ENCODE data around the gene PCSK4. TPM values are rescaled to one million over a fixed set of nuclear protein-coding genes. Genes with fewer than 3 reads are reported as not detected.

Gene PCSK4
- polyA plus RNA-seq, 1 of the 3 experiments (the other 2 are of a cell fraction): 6.6 TPM

DNA sequence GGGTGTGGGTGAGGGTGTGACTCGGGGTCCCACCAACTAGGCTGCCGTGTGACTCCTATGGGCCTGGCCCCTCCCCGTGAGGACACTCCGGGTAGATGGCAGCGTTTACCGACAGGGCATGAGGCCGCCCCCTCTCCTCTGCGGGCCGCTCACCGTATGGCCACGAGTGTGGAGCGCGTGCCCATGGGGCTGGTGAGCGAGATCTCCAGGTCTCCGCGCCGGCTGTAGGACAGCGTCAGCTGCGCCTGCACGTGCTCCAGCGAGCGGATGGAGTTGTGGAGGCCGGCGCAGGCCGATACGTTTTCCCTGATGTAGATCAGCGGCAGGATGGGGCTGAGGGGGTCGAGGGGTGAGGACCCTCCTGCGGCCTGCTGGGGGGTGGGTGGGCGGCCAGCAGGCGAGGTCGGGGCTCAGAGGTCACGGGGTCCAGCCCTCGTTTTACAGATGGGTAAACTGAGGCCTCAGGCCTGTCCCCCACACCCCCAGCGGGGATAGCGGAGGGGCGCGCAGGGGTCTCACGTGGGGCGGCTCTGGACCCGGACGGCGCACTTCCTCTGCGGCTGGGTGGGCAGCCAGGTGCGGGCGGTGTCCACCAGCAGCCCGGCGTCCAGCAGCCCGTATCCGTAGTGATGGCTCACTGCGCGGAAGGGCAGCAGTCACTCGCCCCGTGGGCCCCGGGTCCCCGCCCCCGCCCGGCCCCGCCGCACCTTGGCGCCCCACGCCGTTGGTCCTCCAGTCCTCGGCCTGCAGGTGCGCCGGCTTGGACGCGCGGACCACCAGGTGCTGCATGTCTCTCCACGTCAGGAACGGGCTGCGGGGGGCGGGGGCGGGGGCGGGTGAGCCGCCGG lies 6.8 kb downstream of the PCSK4 start (continued):
- no peak for TF ChIP-seq REST (IDR thresholded peaks at IDR 0.05; ENCODE audit: low read depth, low read length)

DNA sequence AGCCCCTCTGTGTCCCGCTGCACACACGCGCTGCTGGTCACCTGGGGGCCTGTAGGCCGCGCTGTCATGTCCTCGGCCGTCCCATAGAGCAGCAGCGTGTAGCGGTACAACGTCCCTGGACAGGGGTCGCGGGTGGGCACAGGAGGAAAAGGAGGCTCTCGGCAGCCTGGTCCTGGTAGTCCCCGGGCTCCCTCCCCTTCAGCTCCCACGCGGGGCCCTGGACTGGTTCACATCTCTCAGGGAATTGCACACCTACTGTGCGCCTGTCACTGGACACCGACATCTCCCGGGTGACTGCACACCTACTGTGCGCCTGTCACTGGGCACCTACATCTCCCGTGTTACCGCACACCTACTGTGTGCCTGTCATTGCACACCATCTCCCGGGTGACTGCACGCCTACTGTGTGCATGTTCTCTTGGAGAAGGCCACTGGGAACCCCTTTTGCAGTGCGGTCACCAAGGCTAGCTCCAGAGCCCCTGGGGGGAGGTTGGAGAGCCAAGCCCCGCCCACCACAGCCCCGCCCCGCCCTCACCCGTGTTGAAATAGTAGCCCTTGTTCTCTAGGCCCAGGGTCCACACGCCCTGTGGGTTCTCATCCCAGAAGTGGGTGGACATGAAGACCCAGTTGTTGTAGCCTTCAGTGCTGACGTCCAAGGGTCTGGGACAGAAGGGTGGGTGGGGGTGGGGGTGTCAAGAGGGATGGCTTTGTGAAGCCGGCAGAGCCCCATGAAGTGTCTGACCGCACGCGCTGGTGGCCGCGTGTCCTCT lies 7.6 kb downstream of the PCSK4 start:
- Histone ChIP-seq H3F3A (replicated peaks; ENCODE audit: insufficient read depth) (peaks cover 4% of the 10 kb centered on the region), H3K36me3 (replicated peaks in 1 of 2; ENCODE audit: control insufficient read depth in 1 of 2, insufficient read depth in 2 of 2, low read length in 1 of 2) (peaks cover 0 to under 1% of the 10 kb centered on the region in 2 experiments), H3K27me3 (ENCODE audit: insufficient read depth) (no peaks in the 10 kb centered on the region), H3K9me2 (no peaks in the 10 kb centered on the region), H4K20me1 (ENCODE audit: insufficient read depth) (no peaks in the 10 kb centered on the region), H3K9ac (no peak overlapping the region), H3K4me2 (no peak overlapping the region), H3K27ac (ENCODE audit: low read depth in 2 of 2, low read length in 1 of 2) (no peak overlapping the region), H3K4me1 (ENCODE audit: control insufficient read depth in 1 of 2, insufficient read depth in 2 of 2, low read depth in 1 of 2, low read length in 1 of 2) (peaks cover 0 to 3% of the 10 kb centered on the region in 2 experiments; a peak in 1 of 4 replicates), H3K79me2 (ENCODE audit: insufficient read depth) (peaks cover 15% of the 10 kb centered on the region), H3K9me3 (no peaks in the 10 kb centered on the region), H3K4me3 (ENCODE audit: low read depth in 2 of 2, low read length in 1 of 2) (no peak overlapping the region), H2AFZ (ENCODE audit: low read depth) (no peak overlapping the region)
- ChIA-PET POLR2A (no interaction called here), CTCF (no interaction called here)
- 91% methylated on average over 15 of the region's 37 CpGs for WGBS (ENCODE audit: low lambda C conversion rate)
- peak; percentile 51 for DNase-seq
- TF ChIP-seq JUND (IDR thresholded peaks at IDR 0.05): no peak
- TF ChIP-seq TCF12 (IDR thresholded peaks at IDR 0.05): no peak
- no peak for TF ChIP-seq SMC3 (IDR thresholded peaks at IDR 0.05; ENCODE audit: low read depth, low read length)
- TF ChIP-seq RAD21 (IDR thresholded peaks at IDR 0.05; ENCODE audit: low read length): no peak
- no peak for TF ChIP-seq IRF3 (IDR thresholded peaks at IDR 0.05; ENCODE audit: low read depth, low read length)
- no peak for TF ChIP-seq TAF1 (IDR thresholded peaks at IDR 0.05; ENCODE audit: borderline replicate concordance, low read depth, low read length)
- TF ChIP-seq MEF2A (IDR thresholded peaks at IDR 0.05; ENCODE audit: borderline replicate concordance, low read depth): no peak
- TF ChIP-seq CTCF (IDR thresholded peaks at IDR 0.05): no peak
- no peak for TF ChIP-seq FOSL2 (IDR thresholded peaks at IDR 0.05; ENCODE audit: borderline replicate concordance, low read depth)
- TF ChIP-seq RFX5 (IDR thresholded peaks at IDR 0.05; ENCODE audit: low read length): no peak
- TF ChIP-seq, protein P1, sequence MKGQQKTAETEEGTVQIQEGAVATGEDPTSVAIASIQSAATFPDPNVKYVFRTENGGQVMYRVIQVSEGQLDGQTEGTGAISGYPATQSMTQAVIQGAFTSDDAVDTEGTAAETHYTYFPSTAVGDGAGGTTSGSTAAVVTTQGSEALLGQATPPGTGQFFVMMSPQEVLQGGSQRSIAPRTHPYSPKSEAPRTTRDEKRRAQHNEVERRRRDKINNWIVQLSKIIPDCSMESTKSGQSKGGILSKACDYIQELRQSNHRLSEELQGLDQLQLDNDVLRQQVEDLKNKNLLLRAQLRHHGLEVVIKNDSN (IDR thresholded peaks at IDR 0.05; ENCODE audit: borderline replicate concordance, low read depth): no peak
- no peak for TF ChIP-seq GABPA (IDR thresholded peaks at IDR 0.05; ENCODE audit: low read depth)
- TF ChIP-seq EZH2phosphoT487 (IDR thresholded peaks at IDR 0.05; ENCODE audit: borderline replicate concordance, low read depth): no peak
- no peak for TF ChIP-seq NRF1 (IDR thresholded peaks at IDR 0.05; ENCODE audit: low read depth, low read length)
- TF ChIP-seq GATA2 (CRISPR knock-in tag; IDR thresholded peaks at IDR 0.05): no peak
- no peak for TF ChIP-seq RXRA (IDR thresholded peaks at IDR 0.05; ENCODE audit: borderline replicate concordance, low read depth)
- no peak for TF ChIP-seq YY1 (IDR thresholded peaks at IDR 0.05; ENCODE audit: low read depth)
- no peak for TF ChIP-seq RCOR1 (IDR thresholded peaks at IDR 0.05; ENCODE audit: low read length)
- no peak for TF ChIP-seq ELF1 (IDR thresholded peaks at IDR 0.05)
- TF ChIP-seq, protein P2, sequence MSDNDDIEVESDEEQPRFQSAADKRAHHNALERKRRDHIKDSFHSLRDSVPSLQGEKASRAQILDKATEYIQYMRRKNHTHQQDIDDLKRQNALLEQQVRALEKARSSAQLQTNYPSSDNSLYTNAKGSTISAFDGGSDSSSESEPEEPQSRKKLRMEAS (IDR thresholded peaks at IDR 0.05; ENCODE audit: low read depth): no peak

All from SK-N-SH (cell line).